K562 (cell line): ENCODE data around the gene SLC25A10. TPM values are rescaled to one million over a fixed set of nuclear protein-coding genes. Genes with fewer than 3 reads are reported as not detected.

Experiments used
- ERF ChIP-seq: fragments of 450-650 bp; formaldehyde crosslinking; IDR thresholded peaks from 2 replicates; pipeline ENCODE4 v1.4.0; 2020; ENCODE audit warnings: mild to moderate bottlenecking, mixed read lengths
- ETV5 ChIP-seq: sonication (generic); formaldehyde crosslinking; IDR thresholded peaks from 2 replicates; pipeline ENCODE4 v1.4.0; 2020; ENCODE audit warnings: low read depth, mild to moderate bottlenecking, missing genetic modification reagents
- FOXA3 ChIP-seq, 2 experiments: fragments of 450-650 bp in 1 of 2; sonication (generic) in 1 of 2; formaldehyde crosslinking; IDR thresholded peaks in 1 of 2; conservative IDR thresholded peaks in 1 of 2; 2 replicates each; pipeline versions ENCODE4 v1.4.0 to v1.8.0; 2020 to 2022; ENCODE audit warnings: mild to moderate bottlenecking in 2 of 2, missing genetic modification reagents in 1 of 2
- GATAD2B ChIP-seq: fragments of 450-650 bp; IDR thresholded peaks from 2 replicates; pipeline ENCODE4 v1.6.1; 2017; ENCODE audit warnings: mild to moderate bottlenecking, borderline replicate concordance
- IRF2 ChIP-seq: sonication (generic); formaldehyde crosslinking; IDR thresholded peaks from 2 replicates; pipeline ENCODE4 v1.8.1; 2022; ENCODE audit warnings: mild to moderate bottlenecking, missing genetic modification reagents
- MCM5 ChIP-seq: fragments of 450-650 bp; IDR thresholded peaks from 2 replicates; pipeline ENCODE4 v1.6.1; 2016; ENCODE audit warnings: low read depth
- PRPF4 ChIP-seq: fragments of 200-400 bp; formaldehyde crosslinking; IDR thresholded peaks from one replicate; pipeline ENCODE4 v1.6.1; 2017; ENCODE audit warnings: low read length, low read depth, mild to moderate bottlenecking; ENCODE audit not compliant: insufficient read depth, poor library complexity, severe bottlenecking
- STAT5B ChIP-seq: fragments of 250-450 bp; sonication (Bioruptor Pico); IDR thresholded peaks from 2 replicates; pipeline ENCODE4 v1.8.0; 2021; ENCODE audit warnings: mild to moderate bottlenecking, inconsistent platforms
- TARDBP ChIP-seq: fragments of 450-650 bp; IDR thresholded peaks from 2 replicates; pipeline ENCODE4 v1.6.1; 2016
- TCF7 ChIP-seq: sonication (generic); IDR thresholded peaks from 2 replicates; pipeline ENCODE4 v1.6.1; 2016; ENCODE audit warnings: antibody characterized with exemption, borderline replicate concordance
- THRB ChIP-seq: fragments of 450-650 bp; formaldehyde crosslinking; conservative IDR thresholded peaks from 2 replicates; pipeline ENCODE4 v1.4.0; 2022; ENCODE audit warnings: mild to moderate bottlenecking, missing genetic modification characterization
- U2AF1 ChIP-seq: fragments of 200-400 bp; formaldehyde crosslinking; optimal IDR thresholded peaks from 2 replicates; pipeline ENCODE3; 2017; ENCODE audit warnings: mild to moderate bottlenecking, low read depth, low read length, moderate library complexity
- ZHX1 ChIP-seq: fragments of 150-350 bp; conservative IDR thresholded peaks from 2 replicates; pipeline ENCODE4 v1.6.1; 2014; ENCODE audit warnings: low read length
- ZNF644 ChIP-seq: fragments of 200-800 bp; sonication (Bioruptor generic); IDR thresholded peaks from 2 replicates; pipeline ENCODE4 v1.6.1; 2016; ENCODE audit warnings: low read depth, missing genetic modification characterization, missing compliant biosample characterization
- polyA plus RNA-seq, 8 experiments: library from polyadenylated mRNA; depleted of rRNA in 4 of 8; stranded (reverse) in 5 of 8; unstranded in 3 of 8; fragments of >200 nt; fragmentation: Nextera tagmentation in 2 of 8; fragmentation: Illumina TruSeq in 1 of 8; extraction: Ambion mirVana in 2 of 8; extraction: Trizol in 1 of 8; gene quantifications; 2 replicates each; pipeline versions ENCODE4 v1.2.1 to v1.2.3, GENCODE V29; 2011 to 2014; ENCODE audit warnings: inconsistent platforms in 1 of 8, missing spikeins in 1 of 8
- total RNA-seq, 7 experiments: library from RNA; depleted of rRNA in 6 of 7; stranded (reverse); fragments of >200 nt in 6 of 7; fragmentation: Illumina TruSeq in 2 of 7; extraction: Trizol in 2 of 7; gene quantifications; 2 replicates each; pipeline versions ENCODE4 v1.2.1 to v1.2.3, GENCODE V29; 2011 to 2021; ENCODE audit warnings: low replicate concordance in 1 of 7
- TF ChIP-seq, protein P1 (sequence below): fragments of 250-450 bp; sonication (Bioruptor Pico); IDR thresholded peaks from 2 replicates; pipeline ENCODE4 v1.5.0; 2021; ENCODE audit warnings: mild to moderate bottlenecking, moderate library complexity
- TF ChIP-seq, protein P2 (sequence below): fragments of 250-450 bp; sonication (Bioruptor Pico); IDR thresholded peaks from 2 replicates; pipeline ENCODE4 v1.8.0; 2021; ENCODE audit warnings: borderline replicate concordance, mild to moderate bottlenecking, moderate library complexity; ENCODE audit not compliant: poor library complexity, severe bottlenecking

The SLC25A10 gene
- total and polyA plus RNA-seq, 9 of the 15 experiments (the other 6 are each of a cell fraction or from before 2014, with no cell fraction given): 0.10 to 85.6 (median 34.3) TPM

GRCh38 chr17:81683584-81684441, 28.3 kb upstream of the SLC25A10 start, which contains the start of the genes ARL16 and HGS (continued):
- TF ChIP-seq IRF2 (no peak; the same call in 1 of the 2 replicates), FOXA3 (CRISPR knock-in tag; conservative IDR thresholded peaks at IDR 0.05 in 1 of 2, IDR thresholded peaks at IDR 0.05 in 1 of 2) (no peak), STAT5B (CRISPR knock-in tag) (no peak), GATAD2B (peak; percentile 83; the same call in 1 of the 2 replicates), U2AF1 (peak; percentile 59), MCM5 (no peak), THRB (CRISPR knock-in tag) (no peak), ERF (CRISPR knock-in tag) (0 out of 2 replicates have a peak, but pooled peaks have one; percentile 37), ZHX1 (no peak), ZNF644 (tag) (no peak), TARDBP (no peak), PRPF4 (no peak), ETV5 (CRISPR knock-in tag) (0 out of 2 replicates have a peak, but pooled peaks have one; percentile 25), TCF7 (no peak)
- TF ChIP-seq, protein P1, sequence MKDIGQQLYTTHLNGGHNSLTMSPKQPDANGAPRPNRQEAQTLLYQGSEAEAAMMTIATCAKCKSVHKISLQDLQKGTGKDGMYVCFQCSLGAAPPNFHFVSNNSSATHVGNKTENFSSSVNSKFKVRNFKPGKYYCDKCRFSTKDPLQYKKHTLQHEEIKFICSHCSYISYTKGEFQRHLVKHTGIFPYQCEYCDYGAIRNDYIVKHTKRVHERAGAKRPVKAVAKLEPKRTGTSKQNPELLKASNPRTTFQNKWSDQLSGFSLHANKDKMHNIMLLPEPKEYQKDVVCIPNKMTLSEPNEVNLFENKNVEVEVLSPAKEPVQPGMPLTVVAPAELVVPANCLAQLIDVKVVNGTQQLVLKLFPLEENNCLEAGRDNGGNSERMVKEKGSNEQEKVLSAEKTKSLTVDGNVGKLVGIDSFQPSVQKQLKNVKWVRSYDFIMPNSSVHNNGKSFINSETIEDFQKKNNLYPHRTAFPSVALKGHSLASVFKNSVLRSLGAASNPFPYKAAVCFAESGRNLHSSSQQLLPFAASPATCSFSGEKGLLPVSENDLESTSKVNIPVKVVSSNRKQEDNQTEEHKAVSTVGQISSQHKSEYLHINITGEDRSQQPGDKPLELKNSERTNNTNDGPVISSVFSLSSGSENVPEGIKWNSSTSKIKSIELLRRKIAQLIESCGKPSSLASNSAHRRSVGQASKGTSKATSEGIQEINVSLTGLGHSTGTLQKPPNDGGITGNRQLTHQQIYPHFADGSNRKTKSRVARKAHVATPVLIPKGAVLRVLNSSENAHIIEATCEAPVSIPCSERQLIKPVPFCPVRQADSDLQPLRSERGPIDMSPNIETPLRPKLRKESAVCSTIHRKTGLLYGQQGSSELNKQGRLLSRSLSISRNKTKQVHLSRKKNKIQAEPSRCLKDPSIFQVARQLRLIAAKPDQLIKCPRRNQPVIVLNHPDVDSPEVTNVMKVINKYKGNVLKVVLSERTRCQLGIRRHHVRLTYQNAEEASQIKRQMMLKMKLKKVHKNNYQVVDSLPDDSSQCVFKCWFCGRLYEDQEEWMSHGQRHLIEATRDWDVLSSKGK (CRISPR knock-in tag): no peak
- TF ChIP-seq, protein P2, sequence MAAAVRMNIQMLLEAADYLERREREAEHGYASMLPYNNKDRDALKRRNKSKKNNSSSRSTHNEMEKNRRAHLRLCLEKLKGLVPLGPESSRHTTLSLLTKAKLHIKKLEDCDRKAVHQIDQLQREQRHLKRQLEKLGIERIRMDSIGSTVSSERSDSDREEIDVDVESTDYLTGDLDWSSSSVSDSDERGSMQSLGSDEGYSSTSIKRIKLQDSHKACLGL (CRISPR knock-in tag): no peak
